ENCODE measurements around the gene CEP131.

Gene CEP131

DNA sequence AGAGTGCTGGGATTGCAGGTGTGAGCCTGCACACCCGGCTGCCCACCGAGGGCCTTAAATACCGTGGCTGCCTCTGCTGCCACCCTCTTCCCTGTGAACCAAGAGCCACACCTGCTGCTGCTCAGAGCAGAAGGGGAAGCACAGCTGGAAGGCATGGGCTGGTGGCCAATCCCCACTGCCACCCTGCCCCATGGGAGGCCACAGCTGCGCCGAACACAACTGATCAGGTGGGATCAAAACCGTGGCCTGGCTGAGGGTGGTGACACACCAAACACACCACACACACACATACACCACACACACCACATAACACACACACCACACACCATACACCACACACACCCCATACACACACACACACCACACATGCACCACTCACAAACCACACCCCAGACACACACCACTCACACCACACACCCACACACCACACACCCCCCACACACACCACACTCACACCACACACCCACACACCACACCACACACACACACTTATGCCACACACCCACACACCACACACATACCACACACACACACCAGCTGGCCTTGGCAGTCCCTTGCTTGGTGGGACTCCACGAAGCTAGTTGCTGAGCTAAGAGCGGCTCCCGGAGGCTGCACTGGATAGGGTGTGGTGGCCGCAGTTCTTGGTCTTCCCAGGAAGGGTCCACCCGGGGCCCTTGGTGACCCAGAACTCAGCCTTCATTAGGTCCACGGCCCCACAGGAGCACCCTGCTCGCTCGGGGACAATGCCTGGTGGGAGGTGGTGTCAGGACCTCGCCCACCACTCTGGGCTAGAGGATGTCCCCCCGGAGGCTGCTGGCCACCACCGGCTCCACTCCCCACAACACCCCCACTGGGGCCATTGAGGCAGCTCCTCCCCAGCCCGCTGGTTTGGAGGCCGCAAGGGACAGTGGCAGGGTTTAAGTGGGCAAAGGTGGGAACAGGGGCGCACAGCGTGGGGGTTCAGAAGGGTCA is 14.9 kb downstream of the CEP131 start:
- Histone ChIP-seq H2BK120ac (ENCODE audit: low read depth, low read length) (no peak overlapping the region), H2BK15ac (ENCODE audit: low read depth, poor library complexity, severe bottlenecking) (no peak overlapping the region), H3K79me1 (replicated peaks; ENCODE audit: low read length, poor library complexity, severe bottlenecking) (peaks cover 15% of the 10 kb centered on the region), H3K18ac (ENCODE audit: low read depth in 1 of 2, low read length in 2 of 2) (no peak overlapping the region), H3K4me3 (ENCODE audit: insufficient read depth in 1 of 2, low read depth in 1 of 2, low read length in 2 of 2) (no peak overlapping the region), H3K14ac (ENCODE audit: low read length in 2 of 2) (peak overlapping the region in 1 of 2 experiments; percentile 19), H3K27ac (ENCODE audit: low read length, poor library complexity, severe bottlenecking) (no peak overlapping the region), H4K8ac (ENCODE audit: low read length) (peak overlapping the region; percentile 51), H3K4ac (ENCODE audit: low read depth in 1 of 2, low read length in 2 of 2) (no peak overlapping the region), H2BK12ac (ENCODE audit: low read length in 2 of 2) (no peak overlapping the region), H3K4me1 (ENCODE audit: control insufficient read depth, insufficient read depth, low read depth, low read length) (peaks cover 10% of the 10 kb centered on the region), H4K91ac (ENCODE audit: low read length) (no peak overlapping the region), H3K9me3 (ENCODE audit: control insufficient read depth, low read length) (no peaks in the 10 kb centered on the region), H3K27me3 (ENCODE audit: control insufficient read depth in 1 of 2, insufficient read depth in 1 of 2, low read length in 2 of 2) (no peaks in the 10 kb centered on the region), H3K23ac (ENCODE audit: low read length in 2 of 2) (no peak overlapping the region), H3K36me3 (ENCODE audit: control insufficient read depth in 1 of 2, insufficient read depth in 2 of 2, low read depth in 1 of 2, low read length in 2 of 2) (peaks cover 0 to 51% of the 10 kb centered on the region in 2 experiments), H3K9ac (ENCODE audit: low read length) (no peak overlapping the region), H2AK5ac (ENCODE audit: low read length, severe bottlenecking) (no peak overlapping the region), H3K4me2 (ENCODE audit: low read length, poor library complexity, severe bottlenecking) (no peak overlapping the region), H2AFZ (ENCODE audit: low read depth, low read length) (no peak overlapping the region), H2BK5ac (ENCODE audit: low read depth, low read length, poor library complexity, severe bottlenecking) (no peak overlapping the region)
- DNase-seq = no peak
- over 99% methylated on average over 16 of the region's 21 CpGs for WGBS

DNA sequence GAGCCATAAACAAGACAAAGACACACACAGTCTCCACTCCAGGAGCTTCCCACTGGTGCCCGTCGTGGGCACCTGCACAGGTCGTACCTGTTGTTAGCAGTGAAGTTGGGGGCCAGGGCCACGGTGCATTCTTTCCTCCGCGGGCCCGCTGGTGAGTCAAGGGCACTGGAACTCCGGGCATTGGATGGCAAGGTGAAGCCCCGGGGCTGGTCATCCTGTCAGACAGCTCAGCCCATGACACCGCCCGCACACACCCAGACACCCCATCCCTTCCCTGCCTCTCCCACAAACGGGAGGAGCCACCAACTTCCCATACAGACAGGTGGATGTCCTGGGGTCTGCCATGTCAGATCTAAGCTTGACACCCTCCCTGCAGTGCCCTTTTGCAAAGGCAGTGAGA is 16.1 kb downstream of the CEP131 start:
- WGBS = 94% methylated on average over 12 of the region's 12 CpGs
- no peak overlapping the region for H3K23ac ChIP-seq (ENCODE audit: low read length in 2 of 2)
- H4K91ac ChIP-seq (ENCODE audit: low read length) = no peak overlapping the region
- no peak overlapping the region for H2BK120ac ChIP-seq (ENCODE audit: low read depth, low read length)
- H3K4ac ChIP-seq (ENCODE audit: low read depth in 1 of 2, low read length in 2 of 2) = no peak overlapping the region
- H2BK5ac ChIP-seq (ENCODE audit: low read depth, low read length, poor library complexity, severe bottlenecking) = no peak overlapping the region
- H3K9ac ChIP-seq (ENCODE audit: low read length) = no peak overlapping the region
- no peak overlapping the region for H3K4me3 ChIP-seq (ENCODE audit: insufficient read depth in 1 of 2, low read depth in 1 of 2, low read length in 2 of 2)
- no peak overlapping the region for H3K27ac ChIP-seq (ENCODE audit: low read length, poor library complexity, severe bottlenecking)
- H4K8ac ChIP-seq (ENCODE audit: low read length) = no peak overlapping the region
- no peak overlapping the region for H2BK15ac ChIP-seq (ENCODE audit: low read depth, poor library complexity, severe bottlenecking)
- H3K14ac ChIP-seq (ENCODE audit: low read length in 2 of 2) = no peak overlapping the region
- no peak overlapping the region for H2AFZ ChIP-seq (ENCODE audit: low read depth, low read length)
- no peaks in the 10 kb centered on the region for H3K27me3 ChIP-seq (ENCODE audit: control insufficient read depth in 1 of 2, insufficient read depth in 1 of 2, low read length in 2 of 2)
- H3K36me3 ChIP-seq (ENCODE audit: control insufficient read depth in 1 of 2, insufficient read depth in 2 of 2, low read depth in 1 of 2, low read length in 2 of 2) = peaks cover 0 to 57% of the 10 kb centered on the region in 2 experiments
- H2AK5ac ChIP-seq (ENCODE audit: low read length, severe bottlenecking) = no peak overlapping the region
- peaks cover 11% of the 10 kb centered on the region for H3K79me1 ChIP-seq (replicated peaks; ENCODE audit: low read length, poor library complexity, severe bottlenecking)
- no peak overlapping the region for H3K4me2 ChIP-seq (ENCODE audit: low read length, poor library complexity, severe bottlenecking)
- no peak for DNase-seq
- no peak overlapping the region for H3K18ac ChIP-seq (ENCODE audit: low read depth in 1 of 2, low read length in 2 of 2)
- H2BK12ac ChIP-seq (ENCODE audit: low read length in 2 of 2) = no peak overlapping the region
- H3K4me1 ChIP-seq (ENCODE audit: control insufficient read depth, insufficient read depth, low read depth, low read length) = peaks cover 10% of the 10 kb centered on the region
- H3K9me3 ChIP-seq (ENCODE audit: control insufficient read depth, low read length) = no peaks in the 10 kb centered on the region

DNA sequence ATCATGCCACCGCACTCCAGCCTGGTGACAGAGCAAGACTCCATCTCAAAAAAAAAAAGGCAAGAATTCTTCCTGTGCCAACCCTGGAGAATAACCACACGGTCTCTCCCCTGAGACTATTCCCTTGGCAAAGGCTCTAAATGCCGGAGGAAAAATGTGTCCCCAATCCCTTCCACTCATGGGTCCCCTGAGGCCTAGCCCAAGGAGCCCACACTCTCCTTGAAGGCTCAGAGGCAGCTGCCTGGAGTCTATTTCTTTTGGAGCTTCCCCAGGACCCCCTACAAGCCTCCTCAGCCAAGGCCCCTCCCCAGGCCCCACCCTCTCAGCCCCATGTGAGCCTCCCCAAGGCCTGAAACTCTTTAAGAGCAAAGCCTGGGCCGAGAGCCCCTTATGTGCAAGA is 16.6 kb downstream of the CEP131 start:
- no peak overlapping the region for H2AFZ ChIP-seq (ENCODE audit: low read depth, low read length)
- H3K36me3 ChIP-seq (ENCODE audit: control insufficient read depth in 1 of 2, insufficient read depth in 2 of 2, low read depth in 1 of 2, low read length in 2 of 2) = peaks cover 0 to 57% of the 10 kb centered on the region in 2 experiments
- H2BK15ac ChIP-seq (ENCODE audit: low read depth, poor library complexity, severe bottlenecking) = no peak overlapping the region
- WGBS = 90% methylated on average over 4 of the region's 4 CpGs
- H3K14ac ChIP-seq (ENCODE audit: low read length in 2 of 2) = no peak overlapping the region
- H3K4me1 ChIP-seq (ENCODE audit: control insufficient read depth, insufficient read depth, low read depth, low read length) = peaks cover 9% of the 10 kb centered on the region
- no peaks in the 10 kb centered on the region for H3K9me3 ChIP-seq (ENCODE audit: control insufficient read depth, low read length)
- H3K79me1 ChIP-seq (replicated peaks; ENCODE audit: low read length, poor library complexity, severe bottlenecking) = peaks cover 8% of the 10 kb centered on the region
- H2AK5ac ChIP-seq (ENCODE audit: low read length, severe bottlenecking) = no peak overlapping the region
- H4K8ac ChIP-seq (ENCODE audit: low read length) = no peak overlapping the region
- H3K18ac ChIP-seq (ENCODE audit: low read depth in 1 of 2, low read length in 2 of 2) = no peak overlapping the region
- no peak overlapping the region for H3K4me3 ChIP-seq (ENCODE audit: insufficient read depth in 1 of 2, low read depth in 1 of 2, low read length in 2 of 2)
- no peak overlapping the region for H2BK5ac ChIP-seq (ENCODE audit: low read depth, low read length, poor library complexity, severe bottlenecking)
- H3K27me3 ChIP-seq (ENCODE audit: control insufficient read depth in 1 of 2, insufficient read depth in 1 of 2, low read length in 2 of 2) = no peaks in the 10 kb centered on the region
- no peak overlapping the region for H3K27ac ChIP-seq (ENCODE audit: low read length, poor library complexity, severe bottlenecking)
- no peak overlapping the region for H3K23ac ChIP-seq (ENCODE audit: low read length in 2 of 2)
- no peak overlapping the region for H4K91ac ChIP-seq (ENCODE audit: low read length)
- no peak overlapping the region for H3K4ac ChIP-seq (ENCODE audit: low read depth in 1 of 2, low read length in 2 of 2)
- no peak overlapping the region for H2BK12ac ChIP-seq (ENCODE audit: low read length in 2 of 2)
- H3K9ac ChIP-seq (ENCODE audit: low read length) = no peak overlapping the region
- no peak overlapping the region for H3K4me2 ChIP-seq (ENCODE audit: low read length, poor library complexity, severe bottlenecking)
- DNase-seq = no peak
- no peak overlapping the region for H2BK120ac ChIP-seq (ENCODE audit: low read depth, low read length)

DNA sequence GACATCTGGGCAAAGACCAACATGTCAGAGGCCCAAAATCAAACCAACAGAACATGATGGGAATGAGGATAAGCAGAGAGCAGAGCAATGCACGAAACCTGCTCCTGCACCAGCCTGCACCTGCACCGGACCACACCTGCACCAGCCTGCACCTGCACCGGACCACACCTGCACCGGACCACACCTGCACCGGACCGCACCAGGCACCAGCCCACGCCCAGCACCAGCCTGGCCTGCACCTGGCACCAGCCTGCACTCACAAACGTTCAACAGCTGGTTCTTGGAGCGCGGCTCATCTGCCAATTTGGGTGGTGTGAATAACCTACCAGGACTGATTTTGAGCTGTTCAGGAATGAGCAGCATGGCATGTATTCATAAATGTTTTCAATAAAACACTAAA is 18.2 kb downstream of the CEP131 start:
- peaks cover 4% of the 10 kb centered on the region for H3K79me1 ChIP-seq (replicated peaks; ENCODE audit: low read length, poor library complexity, severe bottlenecking)
- no peak overlapping the region for H3K4ac ChIP-seq (ENCODE audit: low read depth in 1 of 2, low read length in 2 of 2)
- H4K8ac ChIP-seq (ENCODE audit: low read length) = no peak overlapping the region
- H3K27ac ChIP-seq (ENCODE audit: low read length, poor library complexity, severe bottlenecking) = no peak overlapping the region
- H3K4me1 ChIP-seq (ENCODE audit: control insufficient read depth, insufficient read depth, low read depth, low read length) = peaks cover 6% of the 10 kb centered on the region
- H3K18ac ChIP-seq (ENCODE audit: low read depth in 1 of 2, low read length in 2 of 2) = no peak overlapping the region
- no peak overlapping the region for H3K23ac ChIP-seq (ENCODE audit: low read length in 2 of 2)
- no peaks in the 10 kb centered on the region for H3K9me3 ChIP-seq (ENCODE audit: control insufficient read depth, low read length)
- H2BK5ac ChIP-seq (ENCODE audit: low read depth, low read length, poor library complexity, severe bottlenecking) = no peak overlapping the region
- H3K14ac ChIP-seq (ENCODE audit: low read length in 2 of 2) = no peak overlapping the region
- H2BK15ac ChIP-seq (ENCODE audit: low read depth, poor library complexity, severe bottlenecking) = no peak overlapping the region
- no peaks in the 10 kb centered on the region for H3K27me3 ChIP-seq (ENCODE audit: control insufficient read depth in 1 of 2, insufficient read depth in 1 of 2, low read length in 2 of 2)
- H2BK120ac ChIP-seq (ENCODE audit: low read depth, low read length) = no peak overlapping the region
- H2AFZ ChIP-seq (ENCODE audit: low read depth, low read length) = no peak overlapping the region
- WGBS = 87% methylated on average over 10 of the region's 10 CpGs
- no peak for DNase-seq
- H3K9ac ChIP-seq (ENCODE audit: low read length) = no peak overlapping the region
- no peak overlapping the region for H4K91ac ChIP-seq (ENCODE audit: low read length)
- no peak overlapping the region for H3K4me3 ChIP-seq (ENCODE audit: insufficient read depth in 1 of 2, low read depth in 1 of 2, low read length in 2 of 2)
- H2AK5ac ChIP-seq (ENCODE audit: low read length, severe bottlenecking) = no peak overlapping the region
- no peak overlapping the region for H3K4me2 ChIP-seq (ENCODE audit: low read length, poor library complexity, severe bottlenecking)
- H3K36me3 ChIP-seq (ENCODE audit: control insufficient read depth in 1 of 2, insufficient read depth in 2 of 2, low read depth in 1 of 2, low read length in 2 of 2) = peaks cover 0 to 63% of the 10 kb centered on the region in 2 experiments
- no peak overlapping the region for H2BK12ac ChIP-seq (ENCODE audit: low read length in 2 of 2)
